GM12878 (cell line): Measurements from ENCODE around the gene BATF. TPM values are rescaled to one million over a fixed set of nuclear protein-coding genes. Genes with fewer than 3 reads are reported as not detected.

Source experiments
- ATAC-seq: fragments of 200-7000 bp; cut with Tn5 transposase; 3 replicates; pipeline ENCODE4 v1.9.1; 2020; ENCODE audit warnings: mild to moderate bottlenecking, moderate library complexity
- BruUV-seq: library from RNA; stranded (reverse); fragments of 400-500 nt; replicated peaks from 2 replicates; lab custom pipeline; 2021; lab: Mats Ljungman, UMichigan
- CTCF ChIA-PET: fragments of 300-600 bp; sonication (Branson Sonifier 250); formaldehyde crosslinking; extraction: SDS; loops from one replicate; lab custom pipeline; 2021; ENCODE audit warnings: inconsistent platforms; lab: Yijun Ruan, JAX
- POLR2A ChIA-PET: fragments of 350-600 bp; formaldehyde crosslinking; extraction: SDS; loops from one replicate; lab custom pipeline; 2021; ENCODE audit warnings: inconsistent platforms; lab: Charles Lee
- RAD21 ChIA-PET: fragments of 300-600 bp; sonication (Branson Sonifier 250); formaldehyde crosslinking; loops from one replicate; lab custom pipeline; 2023; ENCODE audit warnings: antibody characterized with exemption; ENCODE audit not compliant: unreplicated experiment; lab: Charles Lee
- SMC1A ChIA-PET: fragments of 300-600 bp; sonication (Branson Sonifier 250); formaldehyde crosslinking; loops from one replicate; lab custom pipeline; 2023; ENCODE audit not compliant: unreplicated experiment, uncharacterized antibody; lab: Charles Lee
- DNase-seq: peaks from one replicate; pipeline ENCODE4 v3.0.0-alpha.2; 2011; ENCODE audit warnings: low read depth, low spot score
- FAIRE-seq: peaks from 3 replicates; lab custom pipeline; 2011; peaks lifted over from hg19 to GRCh38; lab: Jason Lieb, UNC
- H2AFZ ChIP-seq: 2 replicates; pipeline ENCODE4 v1.6.0; 2011; ENCODE audit warnings: low read depth, low read length, control low read depth; ENCODE audit not compliant: control insufficient read depth
- H3K27ac ChIP-seq: 2 replicates; pipeline ENCODE4 v1.5.1; 2011; ENCODE audit warnings: control low read depth; ENCODE audit not compliant: control insufficient read depth, insufficient read depth
- H3K27me3 ChIP-seq, 2 experiments: replicated peaks in 1 of 2; 2 replicates each; pipeline versions ENCODE4 v1.6.0 to v1.6.1; 2011; ENCODE audit warnings: low read length in 1 of 2; ENCODE audit not compliant: control insufficient read depth in 2 of 2, insufficient read depth in 2 of 2
- H3K36me3 ChIP-seq, 2 experiments: 2 replicates each; pipeline ENCODE4 v1.5.1; 2011; ENCODE audit warnings: low read length in 1 of 2; ENCODE audit not compliant: control insufficient read depth in 2 of 2, insufficient read depth in 2 of 2
- H3K4me1 ChIP-seq: 2 replicates; pipeline ENCODE4 v1.6.1; 2011; ENCODE audit warnings: mild to moderate bottlenecking, low read length, moderate library complexity, mixed read lengths; ENCODE audit not compliant: control insufficient read depth, insufficient read depth
- H3K4me2 ChIP-seq: 2 replicates; pipeline ENCODE4 v1.6.0; 2011; ENCODE audit warnings: control low read depth; ENCODE audit not compliant: control insufficient read depth, insufficient read depth
- H3K4me3 ChIP-seq: fragments of 200-600 bp; sonication (generic); 2 replicates; pipeline ENCODE4 v1.5.1; 2016
- H3K79me2 ChIP-seq: 2 replicates; pipeline ENCODE4 v1.6.0; 2011; ENCODE audit warnings: low read length; ENCODE audit not compliant: control insufficient read depth, insufficient read depth
- H3K9ac ChIP-seq: 2 replicates; pipeline ENCODE4 v1.8.0; 2011; ENCODE audit warnings: low read length, control low read depth, mixed read lengths; ENCODE audit not compliant: control insufficient read depth, insufficient read depth
- H3K9me3 ChIP-seq: replicated peaks from 3 replicates; pipeline ENCODE4 v1.5.1; 2011; ENCODE audit warnings: mild to moderate bottlenecking, low read length; ENCODE audit not compliant: control insufficient read depth, insufficient read depth
- H4K20me1 ChIP-seq: 2 replicates; pipeline ENCODE4 v1.6.0; 2011; ENCODE audit not compliant: control insufficient read depth, insufficient read depth
- ATF2 ChIP-seq: IDR thresholded peaks from 2 replicates; pipeline ENCODE4 v1.6.1; 2012; ENCODE audit warnings: low read length, inconsistent platforms
- BCL3 ChIP-seq: IDR thresholded peaks from 2 replicates; pipeline ENCODE4 v1.6.1; 2011; ENCODE audit warnings: borderline replicate concordance, low read depth, mild to moderate bottlenecking, moderate library complexity, low read length; ENCODE audit not compliant: insufficient read depth, poor library complexity, severe bottlenecking
- CBFB ChIP-seq: IDR thresholded peaks from 2 replicates; pipeline ENCODE4 v1.6.1; 2016; ENCODE audit warnings: antibody characterized with exemption, low read depth
- CREM ChIP-seq: IDR thresholded peaks from 2 replicates; pipeline ENCODE4 v1.6.1; 2014; ENCODE audit warnings: antibody characterized with exemption, low read depth
- EED ChIP-seq: sonication (generic); IDR thresholded peaks from 2 replicates; pipeline ENCODE4 v1.6.1; 2016; ENCODE audit warnings: antibody characterized with exemption, low read depth
- ETV6 ChIP-seq, 2 experiments: fragments of 450-650 bp in 1 of 2; IDR thresholded peaks in 1 of 2; conservative IDR thresholded peaks in 1 of 2; 2 replicates each; pipeline ENCODE4 v1.6.1; 2014; ENCODE audit warnings: antibody characterized with exemption in 1 of 2, borderline replicate concordance in 1 of 2, low read depth in 1 of 2, mild to moderate bottlenecking in 1 of 2, moderate library complexity in 1 of 2
- FOXK2 ChIP-seq: fragments of 450-650 bp; IDR thresholded peaks from 2 replicates; pipeline ENCODE4 v1.6.1; 2017; ENCODE audit warnings: mild to moderate bottlenecking, moderate library complexity
- IKZF1 ChIP-seq: fragments of 450-650 bp; conservative IDR thresholded peaks from 2 replicates; pipeline ENCODE4 v1.6.1; 2017; ENCODE audit warnings: antibody characterized with exemption, mild to moderate bottlenecking
- MTA2 ChIP-seq: fragments of 450-650 bp; IDR thresholded peaks from 2 replicates; pipeline ENCODE4 v1.6.1; 2016; ENCODE audit warnings: low read depth, mild to moderate bottlenecking, moderate library complexity
- NFIC ChIP-seq: IDR thresholded peaks from 2 replicates; pipeline ENCODE4 v1.6.1; 2012; ENCODE audit warnings: low read depth, mild to moderate bottlenecking, inconsistent platforms, low read length, moderate library complexity
- PAX5 ChIP-seq: IDR thresholded peaks from 2 replicates; pipeline ENCODE4 v1.6.1; 2011; ENCODE audit warnings: low read depth, low read length, borderline replicate concordance
- POLR2A ChIP-seq: IDR thresholded peaks from 2 replicates; pipeline ENCODE4 v1.6.1; 2011; ENCODE audit warnings: low read depth, mild to moderate bottlenecking, low read length
- RUNX3 ChIP-seq: IDR thresholded peaks from 2 replicates; pipeline ENCODE4 v1.6.1; 2012; ENCODE audit warnings: low read length, inconsistent platforms
- SMC3 ChIP-seq: IDR thresholded peaks from 2 replicates; pipeline ENCODE4 v1.6.1; 2011; ENCODE audit warnings: low read length, improper control_type of control experiment, borderline replicate concordance
- SPI1 ChIP-seq: IDR thresholded peaks from 2 replicates; pipeline ENCODE4 v1.6.1; 2011; ENCODE audit warnings: low read depth, mild to moderate bottlenecking, low read length, moderate library complexity, borderline replicate concordance; ENCODE audit not compliant: insufficient read depth
- TARDBP ChIP-seq: IDR thresholded peaks from 2 replicates; pipeline ENCODE4 v1.6.1; 2016; ENCODE audit warnings: borderline replicate concordance
- ZNF592 ChIP-seq: fragments of 450-650 bp; IDR thresholded peaks from 2 replicates; pipeline ENCODE4 v1.6.1; 2017; ENCODE audit warnings: mild to moderate bottlenecking, moderate library complexity
- WGBS: methylation state at CpG from one replicate; pipeline ENCODE4 v1.1.6; 2016; ENCODE audit warnings: low lambda C conversion rate; ENCODE audit not compliant: insufficient replicate concordance, insufficient coverage; ENCODE audit errors: missing lambda C conversion rate; 5-methylcytosine and 5-hydroxymethylcytosine counted together
- in situ Hi-C: fragments of 300-500 bp; cut with MboI; formaldehyde crosslinking; loops from 9 replicates; pipeline ENCODE4 v1.14.3; 2018; ENCODE audit warnings: mixed read lengths
- intact Hi-C: fragments of 100-400 bp; cut with micrococcal nuclease; formaldehyde crosslinking; loops from one replicate; pipeline ENCODE4 v1.14.2; 2022; ENCODE audit not compliant: unreplicated experiment
- polyA plus RNA-seq, 11 experiments: library from polyadenylated mRNA; depleted of rRNA in 4 of 11; unstranded in 6 of 11; stranded (reverse) in 5 of 11; fragments of >200 nt; fragmentation: Nextera tagmentation in 4 of 11; fragmentation: Illumina TruSeq in 1 of 11; extraction: Ambion mirVana in 4 of 11; extraction: Trizol in 1 of 11; gene quantifications; 1 replicate in 1 of 11; 2 replicates in 10 of 11; pipeline versions ENCODE4 v1.2.1 to v1.2.3, GENCODE V29; 2011 to 2016; ENCODE audit warnings: inconsistent platforms in 2 of 11, missing spikeins in 2 of 11, low read depth in 1 of 11
- total RNA-seq, 4 experiments: library from RNA; depleted of rRNA in 3 of 4; stranded (reverse); fragments of >200 nt in 3 of 4; fragmentation: Illumina TruSeq in 1 of 4; extraction: Trizol in 1 of 4; gene quantifications; 2 replicates each; pipeline versions ENCODE4 v1.2.1 to v1.2.3, GENCODE V29; 2013 to 2021

The BATF gene
- total and polyA plus RNA-seq, 10 of the 15 experiments (the other 5 are each of a cell fraction or from before 2014, with no cell fraction given), result 10.0 to 154 (median 103) TPM

GRCh38 chr14:75491376-75491978 is 30.8 kb upstream of the BATF start:
- peak overlapping the region; percentile 45; the same call in 1 of the 2 replicates for H3K27ac ChIP-seq
- no TSS peak for BruUV-seq
- no peak for ATAC-seq
- TF ChIP-seq POLR2A, result no peak
- TF ChIP-seq IKZF1, result peak; percentile 62
- peak; percentile 96 for TF ChIP-seq EED
- 0 out of 2 replicates have a peak, but pooled peaks have one; percentile 34 for TF ChIP-seq TARDBP
- TF ChIP-seq MTA2, result 0 out of 2 replicates have a peak, but pooled peaks have one; percentile 15
- TF ChIP-seq RUNX3, result peak; percentile 89
- TF ChIP-seq SPI1, result peak; percentile 53; the same call in 1 of the 2 replicates
- TF ChIP-seq SMC3, result no peak
- TF ChIP-seq CBFB, result 0 out of 2 replicates have a peak, but pooled peaks have one; percentile 67
- peak; percentile 26 for TF ChIP-seq BCL3
- no peak for TF ChIP-seq ZNF592
- TF ChIP-seq PAX5, result 0 out of 2 replicates have a peak, but pooled peaks have one; percentile 34
- no peak for TF ChIP-seq FOXK2
- peak; percentile 39; the same call in 1 of the 2 replicates for TF ChIP-seq ATF2
- TF ChIP-seq CREM, result peak; percentile 61; the same call in 1 of the 2 replicates
- peak; percentile 66; the same call in 1 of the 2 replicates for TF ChIP-seq NFIC
- peak in 1 of 2 experiments; percentile 60; a peak in 1 of 4 replicates for TF ChIP-seq ETV6 (conservative IDR thresholded peaks at IDR 0.05 in 1 of 2, IDR thresholded peaks at IDR 0.05 in 1 of 2; ENCODE audit: borderline replicate concordance in 1 of 2, low read depth in 1 of 2)

More at GRCh38 chr14:75491376-75491978, 30.8 kb upstream of the BATF start:
- ChIA-PET POLR2A (interaction anchor here (0.8 to 16.2 kb wide), 5 partner anchors 26 to 57 kb away, joined by 3 to 385 read pairs (median 5); partner anchors contain the start of gene BATF), RAD21 (interaction anchor here (0.6 to 18.1 kb wide), 13 partner anchors 8 to 186 kb away, joined by 3 to 645 read pairs (median 5); partner anchors contain the start of gene BATF), SMC1A (interaction anchor here (0.6 to 16.1 kb wide), 18 partner anchors 8 to 185 kb away, joined by 3 to 619 read pairs (median 4); partner anchors contain the start of gene BATF), CTCF (interaction anchor here (0.6 to 19.8 kb wide), 18 partner anchors 11 to 215 kb away, joined by 3 to 520 read pairs (median 4); partner anchors contain the start of genes BATF, ERG28 and TTLL5)
- Histone ChIP-seq H3K4me1 (peaks cover 61% of the 10 kb centered on the region), H3K79me2 (no peaks in the 10 kb centered on the region), H3K4me2 (peak overlapping the region; percentile 44), H3K9me3 (no peaks in the 10 kb centered on the region), H3K27me3 (no peaks in the 10 kb centered on the region), H4K20me1 (no peaks in the 10 kb centered on the region), H3K9ac (no peak overlapping the region), H3K36me3 (no peaks in the 10 kb centered on the region), H2AFZ (no peak overlapping the region), H3K4me3 (no peak overlapping the region)
- intact Hi-C loops (loop anchor here (10.0 kb wide), 1 partner anchor 53 kb away; no protein-coding TSS in a partner anchor), in situ Hi-C loops (no loop called here)
- FAIRE-seq, result no peak
- DNase-seq, result no peak
- 85% methylated on average over 14 of the region's 14 CpGs for WGBS
